NCI-H345 treated with DMSO at 0.1 percent for 48 hours (cell line): Measurements from ENCODE around the gene NDST1.

Source experiments
- DNase-seq: peaks from one replicate; lab custom pipeline; 2025; ENCODE audit not compliant: unreplicated experiment; lab: John Stamatoyannopoulos, UW

The NDST1 gene

GRCh38 chr5:150561571-150562275 lies 53.8 kb downstream of the NDST1 start:
- no peak for DNase-seq

DNA sequence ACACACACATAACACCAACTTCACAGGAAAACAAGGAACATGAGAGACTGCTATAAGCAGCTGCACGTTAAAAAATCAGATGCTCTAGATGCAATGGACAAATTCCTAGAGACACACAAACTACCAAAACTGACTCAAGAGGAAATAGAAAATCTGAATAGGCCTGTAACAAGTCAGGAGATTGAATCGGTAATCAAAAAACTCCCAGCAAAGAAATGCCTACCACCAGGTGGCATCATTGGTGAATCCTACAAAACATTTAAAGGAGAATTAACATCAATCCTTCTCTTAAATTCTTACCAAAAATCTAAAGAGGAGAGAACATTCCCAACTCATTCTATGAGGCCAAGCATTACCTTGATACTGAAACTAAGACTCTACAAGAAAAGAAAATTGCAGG lies 54.9 kb downstream of the NDST1 start:
- DNase-seq: peak; percentile 9

GRCh38 chr5:150565868-150566267 lies 57.9 kb downstream of the NDST1 start:
- no peak for DNase-seq

DNA sequence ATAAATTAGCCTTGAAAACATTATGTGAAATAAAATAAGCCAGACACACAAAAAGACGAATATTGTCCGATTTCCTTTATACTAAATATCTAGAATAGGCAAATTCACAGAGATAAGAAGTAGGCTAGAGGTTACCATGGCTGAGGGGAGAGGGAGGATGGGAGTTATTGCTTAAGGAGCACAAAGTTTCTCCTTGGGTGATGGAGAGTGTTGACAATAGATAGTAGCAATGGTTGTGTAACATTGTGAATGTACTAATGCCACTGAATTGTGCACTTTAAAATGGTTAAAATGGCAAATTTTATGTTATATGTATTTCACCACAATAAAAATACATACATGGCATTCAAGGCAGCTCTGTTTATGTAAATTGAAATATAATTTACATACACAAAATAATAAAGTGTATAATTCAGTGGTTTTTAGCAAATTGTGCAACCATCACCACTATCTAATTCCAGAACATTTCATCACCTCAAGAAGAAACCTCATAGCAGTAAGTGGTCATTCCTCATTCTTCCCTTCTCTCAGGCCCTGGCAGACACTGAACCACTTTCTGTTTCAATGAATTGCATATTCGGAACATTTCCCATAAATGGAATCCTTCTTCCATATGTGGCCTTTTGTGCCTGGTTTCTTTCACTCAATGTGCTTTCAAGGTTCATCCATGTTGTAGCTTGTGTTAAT lies 59.2 kb downstream of the NDST1 start:
- DNase-seq: no peak

DNA sequence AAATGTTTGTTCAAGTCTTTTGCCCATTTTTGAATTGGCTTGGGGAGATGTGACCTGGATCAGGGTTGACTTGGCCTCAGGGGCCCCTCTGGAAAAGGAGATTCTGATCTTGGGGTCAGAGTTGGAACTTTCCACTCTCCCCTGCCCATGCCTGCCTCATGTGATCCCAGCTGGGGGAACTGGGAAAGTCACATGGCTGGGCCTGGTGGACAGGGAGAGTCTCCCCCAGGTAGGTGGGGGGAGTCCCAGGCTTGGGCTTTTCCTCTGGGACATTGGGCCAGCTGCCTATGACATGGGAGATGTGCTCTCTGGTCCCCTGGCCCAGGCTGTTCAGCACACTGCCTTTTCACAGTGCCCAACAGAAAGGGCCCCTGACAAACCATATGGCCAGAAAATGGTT lies 60.7 kb downstream of the NDST1 start:
- no peak for DNase-seq

DNA sequence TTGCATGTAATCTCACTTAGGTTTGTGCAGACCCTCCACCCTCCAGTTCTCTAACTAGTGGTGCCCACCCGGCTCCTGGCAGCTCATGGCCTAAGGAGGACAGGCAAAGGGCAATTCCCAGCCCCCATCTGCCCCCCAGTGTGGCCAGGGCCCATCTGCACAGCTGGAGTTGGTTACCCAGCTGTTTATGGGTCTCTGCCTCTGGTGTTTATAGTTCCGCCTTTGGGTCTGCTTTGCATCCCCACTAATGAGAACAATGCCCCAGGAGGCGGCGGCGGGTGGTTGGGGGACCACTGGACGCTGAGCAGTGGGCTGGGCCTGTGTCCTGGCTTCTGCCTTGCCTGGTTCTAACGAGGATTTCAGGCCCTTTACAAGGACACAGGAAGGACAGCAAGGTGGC lies 62.4 kb downstream of the NDST1 start:
- DNase-seq: no peak

- no peak for DNase-seq
These were observed 63.9 kb downstream of the NDST1 start for GRCh38 chr5:150571836-150572235.

DNA sequence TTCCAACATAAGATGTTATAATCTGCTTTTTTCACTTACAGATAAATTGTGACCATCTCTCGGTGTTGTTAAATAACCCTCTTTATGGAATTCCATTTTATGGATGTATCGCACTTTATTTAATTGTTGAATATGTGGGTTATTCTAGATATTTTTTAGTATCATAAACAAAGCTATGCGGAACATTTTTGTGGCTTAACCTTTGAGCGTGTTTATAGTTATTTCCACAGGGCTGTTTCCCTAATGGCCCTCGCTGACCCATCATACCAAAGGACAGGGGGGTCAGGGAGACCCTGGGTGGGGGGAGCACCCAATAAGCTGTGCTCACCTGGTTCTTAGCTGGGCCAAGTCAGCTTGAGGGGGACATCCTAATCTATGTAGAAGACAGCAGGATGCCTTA lies 65.3 kb downstream of the NDST1 start:
- DNase-seq: no peak

- no peak for DNase-seq
These were observed 66.2 kb downstream of the NDST1 start for GRCh38 chr5:150573867-150574817.

- no peak for DNase-seq
These were observed 67.1 kb downstream of the NDST1 start for GRCh38 chr5:150574818-150575547.

DNA sequence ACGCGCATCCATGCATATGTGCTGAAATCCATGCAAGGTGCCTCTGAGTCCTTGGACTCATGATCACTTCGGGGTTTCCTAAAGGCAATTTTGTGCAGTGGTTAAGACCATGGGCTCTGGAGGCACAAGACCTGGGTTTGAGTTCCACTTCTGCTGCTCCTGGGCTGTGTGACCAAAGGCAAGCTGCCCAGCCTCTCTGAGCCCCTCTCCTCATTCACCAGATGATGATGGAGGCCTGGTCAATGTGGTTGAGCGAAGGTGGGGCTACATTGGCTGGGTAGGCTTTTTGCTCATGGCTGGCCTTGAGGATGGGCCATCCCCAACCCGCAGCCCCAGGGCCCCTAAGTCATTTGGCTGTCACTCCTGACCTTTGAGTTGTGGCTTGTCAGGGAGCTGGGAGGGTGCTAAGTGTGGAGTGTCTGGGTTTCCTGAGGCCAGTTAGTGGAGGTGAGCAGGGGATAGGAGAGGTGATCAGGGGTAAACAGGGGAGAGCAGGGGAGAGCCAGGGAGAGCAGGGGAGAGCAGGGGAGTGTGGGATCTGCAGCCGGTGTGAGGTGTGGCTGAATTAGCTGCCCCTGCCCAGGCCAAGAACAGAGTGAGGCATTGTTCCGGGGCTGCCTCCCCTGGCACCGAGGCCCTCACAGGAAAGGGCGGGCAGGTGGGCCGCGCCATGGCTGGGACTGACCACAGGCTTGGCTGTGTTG lies 68.0 kb downstream of the NDST1 start:
- no peak for DNase-seq

- no peak for DNase-seq
These were observed 68.6 kb downstream of the NDST1 start for GRCh38 chr5:150576449-150576949.

DNA sequence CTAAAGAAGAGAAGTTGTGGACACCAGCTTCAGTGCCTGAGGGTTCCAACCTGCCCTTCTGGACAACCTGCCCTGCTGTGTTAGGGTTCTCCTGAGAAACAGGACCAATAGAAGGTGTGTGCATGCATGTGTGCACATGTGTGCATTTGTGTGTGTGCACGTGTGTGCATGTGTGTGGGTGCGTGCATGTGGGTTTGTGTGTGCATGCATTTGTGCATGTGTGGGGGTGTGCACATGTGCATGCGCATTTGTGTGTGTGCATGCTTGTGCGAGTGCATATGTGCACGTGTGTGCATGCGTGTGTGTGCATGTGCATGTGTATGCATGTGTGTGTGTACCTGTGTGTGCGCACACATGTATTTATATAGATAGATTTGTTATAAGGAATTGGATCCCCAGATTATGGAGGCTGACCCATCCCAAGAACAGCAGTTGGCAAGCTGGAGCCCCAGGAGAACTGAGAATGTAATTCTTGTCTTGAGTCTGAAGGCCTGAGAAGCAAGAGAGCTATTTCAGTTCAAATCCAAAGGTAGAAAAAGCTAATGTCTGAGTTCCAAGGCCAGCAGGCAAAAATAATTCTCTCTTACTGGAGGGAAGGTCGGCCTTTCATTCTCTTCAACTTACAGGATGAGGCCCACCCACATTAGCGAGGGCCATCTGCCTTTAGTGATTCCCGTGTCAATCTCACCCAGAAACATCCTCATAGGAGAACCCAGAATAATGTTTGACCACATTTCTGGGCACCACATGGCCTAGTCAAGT lies 69.6 kb downstream of the NDST1 start:
- no peak for DNase-seq

DNA sequence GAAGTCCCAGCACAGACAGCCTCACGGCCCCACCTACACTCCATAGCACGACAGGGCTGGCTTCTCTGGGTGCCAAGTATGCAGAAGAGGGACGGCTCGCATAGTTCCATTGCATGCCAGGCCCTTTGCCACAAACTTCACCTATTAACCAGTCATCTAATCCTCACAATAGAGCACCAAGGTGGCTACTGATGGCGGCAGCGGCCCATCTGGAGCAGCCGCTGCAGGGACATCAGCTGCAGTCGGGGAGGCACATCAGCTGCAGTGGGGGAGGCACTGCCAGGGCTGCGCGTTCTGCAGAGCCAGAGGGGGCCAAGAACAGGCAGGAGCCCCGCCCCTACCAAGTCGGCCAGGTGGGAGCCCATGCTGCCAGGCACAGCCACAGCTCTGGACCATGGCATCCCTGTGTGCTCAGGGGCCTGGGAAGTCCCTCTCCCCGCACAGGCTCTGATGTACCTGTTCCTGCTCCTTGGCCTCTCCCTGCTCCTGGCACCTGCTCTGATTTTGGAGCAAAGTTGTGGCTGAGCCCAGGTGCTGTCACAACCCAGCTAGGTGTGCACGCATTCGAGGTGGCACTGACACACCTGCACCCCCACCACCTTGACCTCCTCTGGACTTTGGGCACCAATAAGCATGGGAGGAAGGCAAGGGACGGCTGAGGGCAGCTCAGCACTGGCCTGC lies 71.0 kb downstream of the NDST1 start:
- no peak for DNase-seq

GRCh38 chr5:150579462-150580400 lies 71.8 kb downstream of the NDST1 start:
- no peak for DNase-seq

GRCh38 chr5:150580917-150581316 lies 73.0 kb downstream of the NDST1 start:
- no peak for DNase-seq

GRCh38 chr5:150582241-150583109 lies 74.5 kb downstream of the NDST1 start:
- DNase-seq: no peak
